H1 (cell line): ENCODE results near the gene DNAJB1. TPM values are rescaled to one million over a fixed set of nuclear protein-coding genes. Genes with fewer than 3 reads are reported as not detected.

ENCODE experiments used
- CTCF ChIA-PET: fragments of 300-600 bp; sonication (Branson Sonifier 250); formaldehyde crosslinking; loops from one replicate; lab custom pipeline; 2021; ENCODE audit not compliant: partially characterized antibody; lab: Charles Lee
- POLR2A ChIA-PET: fragments of 300-600 bp; sonication (Branson Sonifier 250); formaldehyde crosslinking; loops from one replicate; lab custom pipeline; 2021; ENCODE audit warnings: inconsistent platforms; ENCODE audit not compliant: partially characterized antibody; lab: Charles Lee
- DNase-seq, 2 experiments: peaks; one replicate each; pipeline versions ENCODE4 v3.0.0 to v3.0.0-alpha.2; 2010 to 2022; ENCODE audit warnings: low spot score in 2 of 2, low read depth in 1 of 2, mixed read lengths in 1 of 2
- FAIRE-seq: peaks from 2 replicates; lab custom pipeline; 2011; peaks lifted over from hg19 to GRCh38; lab: Jason Lieb, UNC
- H2AFZ ChIP-seq: 2 replicates; pipeline ENCODE4 v1.8.1; 2012; ENCODE audit warnings: low read length, inconsistent platforms
- H2AK5ac ChIP-seq: 2 replicates; pipeline ENCODE4 v1.6.1; 2013; ENCODE audit warnings: low read depth, low read length
- H2BK120ac ChIP-seq: replicated peaks from 2 replicates; pipeline ENCODE3; 2013; ENCODE audit warnings: low read depth, low read length, inconsistent platforms
- H2BK12ac ChIP-seq: 2 replicates; pipeline ENCODE4 v1.6.1; 2013; ENCODE audit warnings: low read depth, low read length
- H2BK15ac ChIP-seq: 2 replicates; pipeline ENCODE4 v1.6.1; 2013; ENCODE audit warnings: low read length
- H2BK20ac ChIP-seq: 2 replicates; pipeline ENCODE4 v1.6.1; 2013; ENCODE audit warnings: low read length
- H2BK5ac ChIP-seq: 2 replicates; pipeline ENCODE4 v1.6.1; 2013; ENCODE audit warnings: low read depth, low read length
- H3K14ac ChIP-seq: 2 replicates; pipeline ENCODE4 v1.6.1; 2013; ENCODE audit warnings: inconsistent platforms; ENCODE audit not compliant: insufficient read length
- H3K18ac ChIP-seq: 2 replicates; pipeline ENCODE4 v1.6.1; 2013; ENCODE audit warnings: low read length; ENCODE audit errors: extremely low read depth
- H3K23ac ChIP-seq: 2 replicates; pipeline ENCODE4 v1.6.1; 2013; ENCODE audit warnings: inconsistent platforms; ENCODE audit not compliant: insufficient read length
- H3K23me2 ChIP-seq: 2 replicates; pipeline ENCODE4 v1.6.1; 2013; ENCODE audit warnings: low read depth, low read length
- H3K27ac ChIP-seq: 2 replicates; pipeline ENCODE4 v1.6.1; 2011; ENCODE audit warnings: low read depth, low read length, inconsistent platforms
- H3K27me3 ChIP-seq, 4 experiments: replicated peaks in 1 of 4; 1 replicate in 1 of 4; 2 replicates in 3 of 4; pipeline versions ENCODE4 v1.6.1 to v1.8.1; 2011 to 2013; ENCODE audit warnings: low read length in 3 of 4, mild to moderate bottlenecking in 3 of 4, inconsistent platforms in 2 of 4, mixed read lengths in 2 of 4, moderate library complexity in 1 of 4; ENCODE audit not compliant: control insufficient read depth in 3 of 4, insufficient read depth in 3 of 4; ENCODE audit errors: extremely low read depth in 1 of 4
- H3K36me3 ChIP-seq, 4 experiments: 2 replicates each; pipeline versions ENCODE4 v1.6.1 to v1.8.1; 2011 to 2013; ENCODE audit warnings: mild to moderate bottlenecking in 4 of 4, low read length in 3 of 4, moderate library complexity in 2 of 4, control low read depth in 1 of 4, inconsistent platforms in 1 of 4; ENCODE audit not compliant: insufficient read depth in 4 of 4, control insufficient read depth in 2 of 4
- H3K4ac ChIP-seq: replicated peaks from 2 replicates; pipeline ENCODE3; 2013; ENCODE audit warnings: low read length, low read depth, mixed read lengths, inconsistent platforms; ENCODE audit not compliant: insufficient read length
- H3K4me1 ChIP-seq, 4 experiments: replicated peaks in 1 of 4; 1 replicate in 1 of 4; 2 replicates in 3 of 4; pipeline versions ENCODE4 v1.6.1 to v1.8.1; 2011 to 2013; ENCODE audit warnings: low read length in 3 of 4, inconsistent platforms in 2 of 4, mixed read lengths in 1 of 4; ENCODE audit not compliant: insufficient read depth in 4 of 4, control insufficient read depth in 3 of 4
- H3K4me2 ChIP-seq, 2 experiments: 2 replicates each; pipeline versions ENCODE4 v1.6.1 to v1.8.1; 2011 to 2013; ENCODE audit warnings: low read depth in 2 of 2, low read length in 2 of 2, control low read depth in 1 of 2, inconsistent platforms in 1 of 2, mild to moderate bottlenecking in 1 of 2; ENCODE audit not compliant: insufficient read depth in 1 of 2
- H3K4me3 ChIP-seq, 4 experiments: fragments of 200-600, 300-600 bp in 1 of 4; sonication (generic), shearing (Covaris generic), sonication (Bioruptor Twin) in 1 of 4; 2 replicates each; pipeline versions ENCODE4 v1.5.1 to v1.8.1; 2011 to 2016; ENCODE audit warnings: low read length in 4 of 4, low read depth in 3 of 4, control low read depth in 2 of 4, inconsistent platforms in 2 of 4, mild to moderate bottlenecking in 2 of 4, mixed read lengths in 1 of 4, moderate library complexity in 1 of 4; ENCODE audit not compliant: insufficient read depth in 2 of 4; ENCODE audit errors: extremely low read depth in 1 of 4
- H3K56ac ChIP-seq: replicated peaks from 2 replicates; pipeline ENCODE3; 2013; ENCODE audit warnings: low read depth, mild to moderate bottlenecking, mixed read lengths, low read length, inconsistent platforms; ENCODE audit not compliant: insufficient read length
- H3K79me1 ChIP-seq: 2 replicates; pipeline ENCODE4 v1.6.1; 2013; ENCODE audit warnings: low read depth, low read length, control low read depth
- H3K79me2 ChIP-seq, 2 experiments: 2 replicates each; pipeline versions ENCODE4 v1.6.1 to v1.8.1; 2012 to 2013; ENCODE audit warnings: low read length in 2 of 2, mild to moderate bottlenecking in 2 of 2, inconsistent platforms in 1 of 2; ENCODE audit not compliant: insufficient read depth in 2 of 2, control insufficient read depth in 1 of 2
- H3K9ac ChIP-seq, 4 experiments: replicated peaks in 1 of 4; 1 replicate in 1 of 4; 2 replicates in 3 of 4; pipeline versions ENCODE4 v1.6.1 to v1.8.1; 2011 to 2013; ENCODE audit warnings: low read depth in 3 of 4, low read length in 3 of 4, control low read depth in 2 of 4, mild to moderate bottlenecking in 2 of 4, moderate library complexity in 2 of 4, inconsistent platforms in 1 of 4; ENCODE audit errors: extremely low read depth in 1 of 4
- H3K9me3 ChIP-seq, 2 experiments: 2 replicates each; pipeline versions ENCODE4 v1.6.1 to v1.8.1; 2012 to 2013; ENCODE audit warnings: mild to moderate bottlenecking in 2 of 2, moderate library complexity in 2 of 2, control low read depth in 1 of 2, inconsistent platforms in 1 of 2, low read depth in 1 of 2, low read length in 1 of 2, mixed read lengths in 1 of 2; ENCODE audit not compliant: insufficient read depth in 2 of 2
- H4K20me1 ChIP-seq, 2 experiments: replicated peaks in 1 of 2; 2 replicates each; pipeline versions ENCODE3 to v1.8.1; 2011 to 2013; ENCODE audit warnings: inconsistent platforms in 2 of 2, low read length in 2 of 2, mild to moderate bottlenecking in 1 of 2; ENCODE audit not compliant: insufficient read depth in 2 of 2, control insufficient read depth in 1 of 2
- H4K5ac ChIP-seq: 2 replicates; pipeline ENCODE4 v1.6.1; 2013; ENCODE audit warnings: low read length, low read depth, mixed read lengths, inconsistent platforms; ENCODE audit not compliant: insufficient read length
- H4K8ac ChIP-seq: 2 replicates; pipeline ENCODE4 v1.8.0; 2013; ENCODE audit warnings: mild to moderate bottlenecking, moderate library complexity, low read length, inconsistent platforms; ENCODE audit not compliant: insufficient read depth; ENCODE audit errors: extremely low read depth
- H4K91ac ChIP-seq: replicated peaks from 2 replicates; pipeline ENCODE3; 2013; ENCODE audit warnings: low read length, mixed read lengths, inconsistent platforms; ENCODE audit not compliant: insufficient read length
- EZH2 ChIP-seq: fragments of 200-600 bp; sonication (generic); IDR thresholded peaks from 2 replicates; pipeline ENCODE4 v1.7.1; 2012; ENCODE audit warnings: low read depth, mild to moderate bottlenecking, moderate library complexity, low read length, inconsistent platforms; ENCODE audit not compliant: severe bottlenecking
- GTF2F1 ChIP-seq: IDR thresholded peaks from 2 replicates; pipeline ENCODE4 v1.6.1; 2012; ENCODE audit warnings: low read depth, low read length, improper control_type of control experiment, borderline replicate concordance
- POU5F1 ChIP-seq: IDR thresholded peaks from 2 replicates; pipeline ENCODE4 v1.6.1; 2011; ENCODE audit warnings: low read depth, mild to moderate bottlenecking, low read length, moderate library complexity
- RAD21 ChIP-seq, 2 experiments: IDR thresholded peaks in 1 of 2; conservative IDR thresholded peaks in 1 of 2; 2 replicates each; pipeline ENCODE4 v1.6.1; 2011; ENCODE audit warnings: low read depth in 2 of 2, low read length in 2 of 2, improper control_type of control experiment in 1 of 2, inconsistent platforms in 1 of 2, mild to moderate bottlenecking in 1 of 2, moderate library complexity in 1 of 2
- RFX5 ChIP-seq: IDR thresholded peaks from 2 replicates; pipeline ENCODE4 v1.6.1; 2011; ENCODE audit warnings: low read depth, low read length, improper control_type of control experiment, borderline replicate concordance
- SIRT6 ChIP-seq: IDR thresholded peaks from one replicate; pipeline ENCODE4 v1.7.1; 2012; ENCODE audit warnings: low read length, inconsistent platforms
- SP1 ChIP-seq: IDR thresholded peaks from 2 replicates; pipeline ENCODE4 v1.6.1; 2011; ENCODE audit warnings: low read depth, low read length
- TAF1 ChIP-seq: IDR thresholded peaks from 2 replicates; pipeline ENCODE4 v1.6.1; 2011; ENCODE audit warnings: mild to moderate bottlenecking, low read depth, low read length
- TCF12 ChIP-seq: IDR thresholded peaks from 2 replicates; pipeline ENCODE4 v1.6.1; 2011; ENCODE audit warnings: low read depth, mild to moderate bottlenecking, low read length
- ZNF274 ChIP-seq: IDR thresholded peaks from 2 replicates; pipeline ENCODE4 v1.7.0; 2012; ENCODE audit warnings: low read length, borderline replicate concordance; ENCODE audit errors: extremely low read depth
- WGBS, 2 experiments: shearing (Covaris generic) in 1 of 2; methylation state at CpG; one replicate each; pipeline versions ENCODE4 v1.1.6 to v1.1.7; 2013 to 2015; ENCODE audit warnings: low lambda C conversion rate in 2 of 2, mixed read lengths in 2 of 2, inconsistent platforms in 1 of 2, low coverage in 1 of 2, missing lambda C conversion rate in 1 of 2; ENCODE audit not compliant: insufficient replicate concordance in 2 of 2, insufficient coverage in 1 of 2, insufficient read length in 1 of 2; ENCODE audit errors: extremely low coverage in 1 of 2, missing lambda C conversion rate in 1 of 2; 5-methylcytosine and 5-hydroxymethylcytosine counted together
- polyA plus RNA-seq, 7 experiments: library from polyadenylated mRNA; depleted of rRNA in 3 of 7; stranded (reverse) in 5 of 7; unstranded in 2 of 7; fragments of >200 nt in 5 of 7; fragments of 200-250 nt in 2 of 7; gene quantifications; 1 replicate in 5 of 7; 2 replicates in 1 of 7; 4 replicates in 1 of 7; pipeline versions ENCODE4 v1.2.1 to v1.2.3, GENCODE V29; 2011 to 2013; ENCODE audit warnings: missing spikeins in 2 of 7, mixed read lengths in 2 of 7
- total RNA-seq: library from RNA; stranded (reverse); fragmentation: NEBNext Ultra II Directional; extraction: Animal tissue kit (Norgen Biotek cat#: 25700); gene quantifications from 2 replicates; pipeline ENCODE4 v1.2.1, GENCODE V29; 2021

The DNAJB1 gene
- total and polyA plus RNA-seq, 2 of the 8 experiments (the other 6 are each of a cell fraction or from before 2014, with no cell fraction given): 62.9 to 64.3 TPM

DNA sequence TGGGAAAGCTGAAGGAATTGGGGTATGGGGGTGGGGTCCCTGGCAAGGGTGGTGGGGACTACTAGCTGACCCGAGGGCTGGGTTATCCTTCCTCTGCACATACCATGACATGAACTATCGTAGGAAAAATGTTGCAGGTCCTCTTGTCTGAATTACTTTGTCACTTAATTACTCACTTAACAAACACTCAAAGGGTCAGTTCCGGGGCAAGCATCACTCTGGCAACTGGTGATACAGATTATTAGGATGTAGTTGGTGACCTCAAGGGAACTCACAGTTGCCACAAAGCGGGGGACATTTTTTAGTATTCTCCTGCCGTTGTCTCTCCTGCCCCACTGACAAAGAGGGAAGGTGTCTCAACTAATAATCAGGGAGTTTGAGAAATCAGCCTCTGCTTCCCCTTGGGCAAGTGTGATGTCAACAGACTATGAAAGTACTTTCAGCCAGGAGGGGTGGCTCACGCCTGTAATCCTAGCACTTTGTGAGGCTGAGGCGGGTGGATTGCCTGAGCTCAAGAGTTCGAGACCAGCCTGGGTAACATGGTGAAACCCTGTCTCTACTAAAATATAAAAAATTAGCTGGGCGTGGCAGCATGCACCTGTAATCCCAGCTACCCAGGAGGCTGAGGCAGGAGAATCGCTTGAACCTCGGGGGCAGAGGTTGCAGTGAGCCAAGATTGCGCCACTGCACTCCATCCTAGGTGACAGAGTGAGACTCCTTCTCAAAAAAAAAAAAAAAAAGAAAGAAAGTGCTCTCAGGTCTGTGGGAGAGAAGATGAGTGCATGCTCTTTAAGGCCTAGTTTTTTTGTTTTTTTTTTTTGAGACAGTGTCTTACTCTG lies 10.3 kb downstream of the DNAJB1 start:
- Histone ChIP-seq H3K36me3 (no peaks in the 10 kb centered on the region), H3K18ac (no peak overlapping the region), H3K27me3 (no peaks in the 10 kb centered on the region), H4K8ac (no peak overlapping the region), H3K4ac (no peak overlapping the region), H3K56ac (no peak overlapping the region), H2BK20ac (no peak overlapping the region), H2BK15ac (no peak overlapping the region), H3K9ac (no peak overlapping the region), H3K9me3 (no peaks in the 10 kb centered on the region), H3K14ac (no peak overlapping the region), H3K23ac (no peak overlapping the region), H2BK120ac (no peak overlapping the region), H3K23me2 (no peaks in the 10 kb centered on the region; the same call in 1 of the 2 replicates), H4K91ac (no peak overlapping the region), H3K27ac (no peak overlapping the region), H3K4me3 (no peak overlapping the region), H4K5ac (no peak overlapping the region), H2BK5ac (no peak overlapping the region), H4K20me1 (no peaks in the 10 kb centered on the region), H3K79me1 (no peaks in the 10 kb centered on the region), H2BK12ac (no peak overlapping the region), H2AK5ac (no peak overlapping the region), H2AFZ (no peak overlapping the region), H3K79me2 (no peaks in the 10 kb centered on the region), H3K4me1 (peaks cover 0 to 4% (median 2%) of the 10 kb centered on the region in 4 experiments; a peak in 3 of 7 replicates), H3K4me2 (no peak overlapping the region)
- TF ChIP-seq TAF1: no peak
- no peak for TF ChIP-seq ZNF274
- TF ChIP-seq RFX5: no peak
- no peak for TF ChIP-seq RAD21 (IDR thresholded peaks at IDR 0.05 in 1 of 2, conservative IDR thresholded peaks at IDR 0.05 in 1 of 2; ENCODE audit: low read depth in 2 of 2, low read length in 2 of 2)
- no peak for TF ChIP-seq SIRT6
- TF ChIP-seq TCF12: no peak
- no peak for TF ChIP-seq SP1
- TF ChIP-seq EZH2: no peak
- no peak for TF ChIP-seq POU5F1
- no peak for TF ChIP-seq GTF2F1
- CTCF ChIA-PET: interaction anchor here (1.5 to 5.0 kb wide), 3 partner anchors 11 to 35 kb away, joined by 3 to 36 read pairs (median 18); partner anchors contain the start of gene GIPC1
- POLR2A ChIA-PET: interaction anchor here (0.7 kb wide), 1 partner anchor 240 kb away, joined by 3 read pairs; no protein-coding TSS in a partner anchor
- DNase-seq: no peak
- 91% methylated on average over 12 of the region's 12 CpGs; no CpG with 5 or more reads in 1 of the 2 experiments for WGBS, 2 experiments
- no peak for FAIRE-seq
